ENCODE measurements around the gene AMIGO1.

Gene AMIGO1, protein sequence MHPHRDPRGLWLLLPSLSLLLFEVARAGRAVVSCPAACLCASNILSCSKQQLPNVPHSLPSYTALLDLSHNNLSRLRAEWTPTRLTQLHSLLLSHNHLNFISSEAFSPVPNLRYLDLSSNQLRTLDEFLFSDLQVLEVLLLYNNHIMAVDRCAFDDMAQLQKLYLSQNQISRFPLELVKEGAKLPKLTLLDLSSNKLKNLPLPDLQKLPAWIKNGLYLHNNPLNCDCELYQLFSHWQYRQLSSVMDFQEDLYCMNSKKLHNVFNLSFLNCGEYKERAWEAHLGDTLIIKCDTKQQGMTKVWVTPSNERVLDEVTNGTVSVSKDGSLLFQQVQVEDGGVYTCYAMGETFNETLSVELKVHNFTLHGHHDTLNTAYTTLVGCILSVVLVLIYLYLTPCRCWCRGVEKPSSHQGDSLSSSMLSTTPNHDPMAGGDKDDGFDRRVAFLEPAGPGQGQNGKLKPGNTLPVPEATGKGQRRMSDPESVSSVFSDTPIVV
- 19.2 to 41.9 (median 33.2) reads per million in 4 experiments for total RNA-seq

DNA sequence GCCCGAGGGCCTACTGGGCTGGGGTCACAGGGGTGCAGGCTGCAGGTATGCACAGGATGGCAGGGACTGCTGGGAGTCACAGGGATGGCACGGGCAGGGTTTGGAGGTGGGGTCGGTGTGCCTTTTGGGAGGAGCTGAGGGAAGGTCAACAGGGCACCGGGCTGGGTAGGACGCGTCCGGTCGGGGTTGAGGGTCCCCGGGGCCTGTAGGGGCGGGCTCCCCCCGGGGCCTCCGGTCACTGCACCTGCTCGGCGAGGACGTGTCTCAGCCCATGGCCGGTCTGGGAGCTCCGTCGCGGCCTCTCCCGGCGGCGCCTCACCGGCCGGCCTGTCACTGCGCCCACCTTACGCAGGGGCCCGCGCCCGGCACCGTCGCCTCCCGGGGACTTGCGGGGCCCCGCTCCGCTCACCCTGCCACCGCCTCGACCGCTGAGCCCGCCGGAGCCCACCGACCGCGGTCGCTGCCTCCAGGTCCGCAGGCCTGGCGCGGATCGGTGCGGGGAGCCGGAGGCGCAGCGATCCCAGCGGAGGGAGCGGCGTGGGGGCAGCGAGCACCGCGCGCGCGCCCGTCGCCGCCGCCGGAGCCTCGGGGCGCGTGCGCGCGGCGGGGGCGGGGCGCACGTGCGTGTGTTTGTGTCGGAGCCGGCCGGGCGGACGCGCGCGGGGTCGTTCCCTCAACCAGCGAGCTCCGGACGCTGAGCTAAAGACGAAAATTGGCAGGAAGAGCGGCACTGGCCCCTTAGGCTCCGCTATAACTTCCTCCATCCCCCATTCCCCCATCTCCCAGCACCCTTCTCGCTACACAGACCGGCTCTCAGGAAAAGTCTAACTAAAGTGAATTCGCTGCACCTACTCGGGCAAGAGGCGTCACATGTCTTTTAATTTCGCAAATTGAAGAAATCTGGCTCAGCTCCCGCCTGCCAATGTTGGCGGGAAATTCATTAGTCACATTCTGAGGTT, at the start of gene AMIGO1:
Gene AMIGO1 (minus strand): TSS at position 552 of the 959 bp plus-strand sequence. CDS start 815 bp downstream, outside the sequence.
- peak; percentile 42 for DNase-seq

DNA sequence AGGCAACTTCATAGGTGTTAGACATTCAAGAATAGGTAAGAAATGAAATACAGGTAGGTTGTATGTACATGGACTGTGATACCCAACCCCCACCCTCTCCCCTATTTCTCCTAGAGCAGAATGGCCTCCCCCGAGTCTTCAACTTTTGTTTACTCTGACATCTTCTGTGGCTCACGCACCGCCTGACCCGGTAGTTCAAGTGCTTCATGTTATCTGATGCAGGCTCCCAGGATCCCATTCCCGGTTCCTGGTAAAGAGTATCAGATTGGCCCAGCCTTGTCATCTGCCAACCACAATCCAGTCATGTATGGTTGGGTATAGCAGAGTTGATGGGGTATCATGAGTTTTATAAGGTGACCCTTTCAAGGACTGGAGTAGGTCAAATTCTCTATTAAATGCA, 48.0 kb upstream of the AMIGO1 start:
- DNase-seq = no peak

DNA sequence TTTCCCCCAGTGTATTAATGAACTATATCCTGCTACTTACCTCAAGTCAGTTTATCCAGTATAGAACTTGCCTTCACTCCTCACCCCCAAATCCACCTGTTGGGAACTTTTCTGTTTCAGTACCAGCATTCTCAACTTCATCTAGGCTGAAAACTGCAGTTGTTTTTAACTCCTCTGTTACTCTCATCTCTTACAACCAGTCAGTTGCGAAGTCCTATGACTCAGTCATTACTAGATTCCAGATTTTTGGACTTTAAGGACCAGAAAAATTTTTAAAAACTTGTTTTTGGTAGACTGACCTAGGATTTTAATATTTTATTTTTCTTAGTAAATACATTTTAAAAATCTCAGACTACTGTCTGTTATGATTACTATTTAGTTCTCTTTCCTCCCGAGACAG, 47.0 kb upstream of the AMIGO1 start:
- DNase-seq = no peak

DNA sequence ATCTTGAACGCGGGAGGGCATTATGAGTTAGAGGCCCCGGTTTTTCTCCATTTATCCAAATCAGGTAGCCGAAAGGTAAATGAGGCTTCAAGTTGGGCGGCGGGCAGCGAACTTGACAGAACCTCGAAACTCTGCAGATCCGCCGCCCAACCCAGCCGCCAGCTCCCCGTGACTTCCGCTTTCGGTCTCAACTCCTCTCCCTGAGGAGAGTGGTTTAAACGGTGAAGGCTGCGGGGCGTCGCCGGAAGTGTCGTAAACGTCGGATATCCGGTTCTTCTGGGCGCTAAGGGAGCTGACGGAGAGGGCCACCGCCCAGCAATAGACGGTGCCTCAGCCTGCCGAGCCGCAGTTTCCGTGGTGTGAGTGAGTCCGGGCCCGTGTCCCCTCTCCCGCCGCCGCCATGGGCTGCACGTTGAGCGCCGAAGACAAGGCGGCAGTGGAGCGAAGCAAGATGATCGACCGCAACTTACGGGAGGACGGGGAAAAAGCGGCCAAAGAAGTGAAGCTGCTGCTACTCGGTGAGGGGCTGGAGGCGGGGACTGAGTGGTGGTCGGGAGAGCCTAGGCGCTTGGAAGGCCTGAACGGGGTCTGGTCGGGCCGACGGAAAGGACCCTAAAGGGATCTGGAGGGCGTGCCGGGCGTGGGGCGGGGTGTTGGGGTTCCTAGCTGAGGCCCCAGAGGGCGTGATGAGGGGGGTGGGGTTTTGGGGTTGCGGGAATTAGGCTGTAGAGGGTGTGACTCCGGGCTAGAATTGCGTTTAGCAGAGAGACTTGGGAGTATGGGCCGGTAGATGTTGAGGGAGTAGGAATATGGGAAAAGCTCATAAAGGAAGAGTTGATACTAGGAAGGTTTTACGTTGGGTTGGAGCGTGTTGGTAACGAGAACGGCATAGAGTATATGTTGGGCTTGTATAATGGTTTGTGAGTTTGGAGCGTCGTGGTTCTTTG, 39.1 kb upstream of the AMIGO1 start, which contains the start of gene GNAI3:
Gene GNAI3 (plus strand): TSS at position 295 of the 947 bp plus-strand sequence. CDS start 106 bp downstream, at position 401.
- DNase-seq = peak; percentile 91

DNA sequence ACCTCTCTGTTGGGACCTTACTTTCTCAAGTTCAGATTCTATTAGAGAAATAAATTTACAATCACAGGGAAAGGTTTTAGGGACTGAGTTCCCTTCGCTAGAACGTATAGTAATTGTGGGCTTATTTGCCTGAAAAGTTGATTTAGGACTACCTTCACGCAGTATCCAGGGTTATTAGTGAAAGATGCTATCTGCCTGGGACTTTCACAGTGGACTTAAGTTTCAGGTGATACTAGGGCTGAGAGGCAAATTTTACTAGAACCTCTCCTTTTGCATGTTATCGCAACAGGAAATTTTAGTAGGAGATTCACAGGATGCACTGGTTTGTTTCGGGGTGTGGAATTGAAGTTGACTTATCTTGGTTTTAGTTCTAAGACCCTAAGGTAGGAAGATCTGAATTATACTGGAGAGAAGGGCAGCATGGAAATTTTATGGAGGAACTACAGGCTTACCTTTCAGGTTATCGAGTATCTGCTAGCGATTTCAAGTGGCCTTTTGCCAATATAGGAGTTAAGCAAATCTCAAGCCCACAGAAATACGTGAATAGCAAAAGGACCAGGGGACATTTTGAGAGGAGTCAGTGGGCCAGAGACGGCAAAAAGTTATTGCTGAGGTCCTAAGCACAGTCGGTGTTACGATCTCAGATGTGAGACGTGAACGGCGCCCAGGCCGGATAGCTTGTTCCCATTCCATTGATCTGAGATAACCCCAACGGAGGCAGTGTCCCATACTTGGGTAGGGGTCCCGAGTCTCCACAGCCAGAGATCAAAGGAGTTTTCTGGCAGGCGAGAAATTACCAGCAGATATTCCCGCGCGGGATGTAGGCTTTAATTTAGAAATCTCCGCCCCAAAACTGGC, 38.2 kb upstream of the AMIGO1 start:
- DNase-seq = no peak

DNA sequence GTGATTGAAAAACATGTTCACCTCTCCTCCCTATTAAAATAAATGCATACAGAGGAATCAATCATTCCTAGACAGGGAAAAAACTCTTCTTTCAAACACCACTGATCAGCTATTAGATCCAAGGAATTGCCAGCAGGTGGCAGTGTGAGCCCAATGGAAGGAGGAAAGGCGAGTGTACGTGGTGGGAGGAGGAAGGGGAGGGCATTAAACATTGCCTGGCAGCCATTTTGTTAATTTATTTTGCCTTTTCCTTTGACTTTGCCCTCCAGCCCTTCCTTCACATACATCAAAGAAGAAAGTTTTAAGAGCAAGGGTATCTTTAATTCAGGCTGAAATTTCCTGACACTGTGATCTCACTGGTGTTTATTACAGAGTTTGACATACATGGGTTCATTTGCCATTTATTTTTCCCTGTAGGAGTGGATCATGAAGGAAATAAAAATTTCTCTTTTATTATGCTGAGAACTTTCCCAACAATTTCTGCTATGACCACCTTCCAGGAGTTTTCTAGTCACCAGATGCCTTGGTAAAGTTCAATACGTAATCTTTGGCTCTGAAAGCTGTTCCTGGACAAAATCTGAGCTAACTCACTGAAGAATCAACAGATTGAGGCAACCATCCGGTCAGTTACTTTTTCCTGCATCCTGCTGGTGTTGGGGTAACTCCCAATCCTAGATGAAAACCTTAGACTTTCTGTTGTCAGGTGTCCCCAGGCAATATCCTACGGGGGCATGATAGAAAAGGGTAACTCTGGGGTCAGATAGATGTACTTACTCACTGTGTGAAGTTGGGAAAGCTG, 37.0 kb upstream of the AMIGO1 start:
- peak; percentile 86 for DNase-seq

DNA sequence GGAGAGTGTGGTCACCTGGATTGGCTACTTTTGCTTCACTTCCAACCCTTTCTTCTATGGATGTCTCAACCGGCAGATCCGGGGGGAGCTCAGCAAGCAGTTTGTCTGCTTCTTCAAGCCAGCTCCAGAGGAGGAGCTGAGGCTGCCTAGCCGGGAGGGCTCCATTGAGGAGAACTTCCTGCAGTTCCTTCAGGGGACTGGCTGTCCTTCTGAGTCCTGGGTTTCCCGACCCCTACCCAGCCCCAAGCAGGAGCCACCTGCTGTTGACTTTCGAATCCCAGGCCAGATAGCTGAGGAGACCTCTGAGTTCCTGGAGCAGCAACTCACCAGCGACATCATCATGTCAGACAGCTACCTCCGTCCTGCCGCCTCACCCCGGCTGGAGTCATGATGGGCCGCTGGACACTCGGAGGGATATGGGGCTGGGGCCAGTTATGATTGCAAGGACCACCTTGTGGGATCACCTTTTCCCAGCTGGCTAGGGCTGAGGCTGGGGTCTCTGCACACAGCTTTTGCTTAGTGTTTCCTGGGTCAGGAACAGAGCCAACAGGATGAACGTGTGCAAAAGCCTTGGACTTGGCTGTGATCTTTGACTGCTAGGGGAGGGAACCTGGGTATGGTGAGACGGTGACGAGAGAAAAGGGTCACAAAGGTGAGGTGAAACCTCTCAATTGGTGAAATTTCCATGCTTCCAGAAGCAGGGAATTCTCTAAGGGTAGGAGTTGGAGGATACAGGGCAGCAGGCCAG, 34.6 kb upstream of the AMIGO1 start:
- no peak for DNase-seq

DNA sequence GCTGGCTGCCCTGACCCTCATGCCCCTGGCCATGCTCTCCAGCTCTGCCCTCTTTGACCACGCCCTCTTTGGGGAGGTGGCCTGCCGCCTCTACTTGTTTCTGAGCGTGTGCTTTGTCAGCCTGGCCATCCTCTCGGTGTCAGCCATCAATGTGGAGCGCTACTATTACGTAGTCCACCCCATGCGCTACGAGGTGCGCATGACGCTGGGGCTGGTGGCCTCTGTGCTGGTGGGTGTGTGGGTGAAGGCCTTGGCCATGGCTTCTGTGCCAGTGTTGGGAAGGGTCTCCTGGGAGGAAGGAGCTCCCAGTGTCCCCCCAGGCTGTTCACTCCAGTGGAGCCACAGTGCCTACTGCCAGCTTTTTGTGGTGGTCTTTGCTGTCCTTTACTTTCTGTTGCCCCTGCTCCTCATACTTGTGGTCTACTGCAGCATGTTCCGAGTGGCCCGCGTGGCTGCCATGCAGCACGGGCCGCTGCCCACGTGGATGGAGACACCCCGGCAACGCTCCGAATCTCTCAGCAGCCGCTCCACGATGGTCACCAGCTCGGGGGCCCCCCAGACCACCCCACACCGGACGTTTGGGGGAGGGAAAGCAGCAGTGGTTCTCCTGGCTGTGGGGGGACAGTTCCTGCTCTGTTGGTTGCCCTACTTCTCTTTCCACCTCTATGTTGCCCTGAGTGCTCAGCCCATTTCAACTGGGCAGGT, 33.9 kb upstream of the AMIGO1 start:
- no peak for DNase-seq

DNA sequence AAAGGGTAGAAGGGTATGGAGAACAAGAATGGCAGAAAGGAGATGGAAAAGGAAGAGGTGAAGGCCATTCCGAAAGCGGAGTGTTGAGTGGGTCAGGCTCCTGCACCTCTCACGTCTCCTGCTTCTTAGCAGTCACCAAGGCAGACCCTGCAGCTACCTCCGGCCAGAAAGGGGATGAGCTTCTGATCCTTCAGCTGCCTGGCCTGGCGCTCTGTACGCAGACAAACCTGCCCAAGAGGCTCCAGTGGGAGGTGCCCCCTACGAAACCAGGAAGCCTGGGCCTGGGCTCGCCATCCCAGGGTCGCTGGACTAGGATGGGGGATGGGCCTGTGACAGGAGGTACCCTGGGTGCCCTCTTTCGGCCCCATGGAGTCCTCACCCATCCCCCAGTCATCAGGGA, 33.1 kb upstream of the AMIGO1 start:
- no peak for DNase-seq

DNA sequence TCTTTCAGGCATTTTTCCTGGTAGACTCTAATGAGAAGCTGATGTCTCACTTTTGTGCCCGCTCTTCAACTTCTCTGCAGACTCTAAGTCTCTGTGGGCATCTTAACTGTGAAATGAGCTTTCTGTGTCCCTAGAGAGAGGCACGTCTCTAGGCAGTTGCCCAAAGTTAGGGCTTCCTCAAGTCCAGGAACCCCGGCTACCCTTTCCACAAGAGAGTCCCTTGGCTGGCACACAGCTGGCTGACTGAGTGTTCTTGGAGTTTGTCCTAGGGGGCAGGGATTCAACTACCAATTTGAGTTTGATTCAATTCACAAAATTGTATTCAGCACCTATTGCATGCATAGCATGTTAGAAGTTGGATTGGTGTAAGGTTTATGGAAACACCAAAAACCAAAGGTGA, 31.6 kb upstream of the AMIGO1 start:
- no peak for DNase-seq

DNA sequence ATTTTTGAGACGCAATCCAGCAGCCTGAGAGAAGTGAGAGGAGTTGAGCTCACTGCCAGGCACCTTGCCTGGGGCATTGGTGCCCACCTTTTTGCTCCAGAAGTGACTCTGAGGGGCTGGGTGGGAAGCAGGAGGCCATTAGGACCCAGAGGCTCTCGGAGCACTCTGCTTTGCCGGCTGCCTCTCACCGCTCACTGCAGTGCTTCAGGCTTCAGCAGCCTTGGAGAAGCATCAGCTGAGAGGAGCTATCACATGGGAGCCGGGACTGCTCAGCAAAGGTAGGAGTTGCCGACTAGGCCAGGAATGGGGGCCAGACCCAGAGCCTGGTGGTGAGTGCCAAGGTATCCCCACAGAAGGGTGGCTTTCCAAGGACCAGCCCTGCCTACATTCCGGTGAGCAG, 30.1 kb upstream of the AMIGO1 start, which contains the start of gene GPR61:
Gene GPR61 (plus strand): TSS at position 197 of the 400 bp plus-strand sequence. CDS start 3,151 bp downstream, outside the sequence.
- no peak for DNase-seq

DNA sequence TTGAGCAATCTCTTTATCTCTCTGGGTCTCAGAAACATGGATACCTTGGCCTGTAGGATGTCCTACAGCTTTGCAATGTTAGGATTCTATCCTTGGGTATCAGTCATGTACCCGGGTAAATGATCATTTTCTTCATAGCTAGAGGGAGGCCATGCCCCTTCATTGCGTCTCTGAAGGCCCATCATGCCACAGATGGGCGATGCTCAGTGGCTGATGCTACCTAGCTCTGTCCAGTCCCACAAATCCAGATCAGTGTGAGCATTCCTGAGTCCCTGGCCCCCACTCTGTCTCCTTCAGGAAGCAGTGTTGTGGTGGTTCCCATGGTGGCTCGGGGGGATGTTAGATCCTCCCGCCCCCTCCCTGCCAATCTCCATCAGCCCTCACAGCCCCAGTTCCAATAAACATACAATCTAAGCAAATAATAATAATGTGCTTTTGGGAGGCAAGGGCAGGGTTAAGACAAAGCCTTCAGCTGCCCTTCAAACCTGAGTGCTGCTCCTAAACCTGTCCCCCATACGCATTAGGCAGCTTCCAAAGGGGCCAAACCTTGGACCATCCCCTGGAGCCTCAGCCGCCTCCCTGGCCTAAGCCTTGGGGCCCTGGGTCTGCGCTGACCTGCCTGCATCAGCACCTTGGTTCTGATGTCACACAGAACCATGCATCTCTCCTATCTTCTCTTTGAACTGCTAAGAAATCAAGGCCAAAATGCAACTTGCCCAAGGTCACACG, 29.5 kb upstream of the AMIGO1 start:
- DNase-seq = no peak

DNA sequence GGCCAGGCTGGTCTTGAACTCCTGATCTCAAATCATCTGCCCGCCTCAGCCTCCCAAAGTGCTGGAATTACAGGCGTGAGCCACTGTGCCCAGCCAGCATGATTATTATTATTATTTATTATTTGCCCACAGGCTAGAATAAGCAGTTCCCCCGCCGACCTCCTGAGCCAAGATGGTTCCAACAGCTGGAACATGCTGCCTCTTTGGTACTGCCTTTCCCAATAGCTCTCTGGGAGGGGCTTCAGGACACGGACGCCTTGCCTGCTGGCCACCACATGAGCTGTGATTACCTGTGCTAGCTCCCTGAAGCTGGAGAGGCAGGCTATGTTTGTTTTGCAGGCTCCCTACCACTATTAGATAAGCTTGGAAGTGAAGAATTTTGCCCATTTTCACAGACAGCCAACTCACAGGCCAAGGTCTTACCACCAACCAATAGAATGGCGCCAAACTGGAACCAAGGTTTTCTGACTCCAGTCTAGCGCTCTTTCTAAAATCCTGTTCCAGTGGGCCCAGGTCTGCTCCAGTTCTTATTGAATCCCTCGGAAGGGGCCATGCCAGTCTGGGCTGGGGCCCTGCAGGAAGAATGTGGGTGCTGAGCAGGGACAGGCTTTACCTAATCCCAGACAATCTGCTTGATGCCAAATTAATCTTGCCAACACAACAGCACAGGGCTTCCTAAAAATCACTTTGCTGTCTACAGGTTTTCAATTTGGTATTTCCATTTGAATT, 28.1 kb upstream of the AMIGO1 start:
- no peak for DNase-seq

DNA sequence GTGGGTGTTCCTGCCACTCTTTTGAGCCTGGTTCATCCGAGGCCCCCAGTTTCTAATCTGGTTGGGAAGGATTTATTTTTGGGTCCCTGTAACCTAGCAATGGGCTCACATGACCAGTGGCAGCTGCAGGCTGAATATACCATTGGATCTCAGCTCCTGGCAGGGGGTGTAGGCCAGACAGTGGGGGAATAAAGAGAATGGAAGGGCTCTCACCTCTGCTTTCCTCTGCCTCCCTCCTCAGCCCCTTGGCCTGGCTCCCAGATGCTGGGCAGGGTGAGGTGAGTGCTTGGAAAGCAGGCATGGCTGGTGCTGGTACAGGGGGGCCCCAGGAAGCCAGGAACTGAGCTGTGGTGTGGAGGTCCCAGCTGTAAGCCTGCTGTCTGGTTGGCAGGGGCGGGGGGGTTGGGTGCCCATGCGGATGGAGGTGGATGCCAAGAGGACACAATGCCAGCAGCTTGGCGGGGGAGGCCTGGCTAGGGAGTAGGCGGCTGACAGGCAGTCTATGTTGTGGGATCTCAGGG, 26.5 kb upstream of the AMIGO1 start:
- no peak for DNase-seq

DNA sequence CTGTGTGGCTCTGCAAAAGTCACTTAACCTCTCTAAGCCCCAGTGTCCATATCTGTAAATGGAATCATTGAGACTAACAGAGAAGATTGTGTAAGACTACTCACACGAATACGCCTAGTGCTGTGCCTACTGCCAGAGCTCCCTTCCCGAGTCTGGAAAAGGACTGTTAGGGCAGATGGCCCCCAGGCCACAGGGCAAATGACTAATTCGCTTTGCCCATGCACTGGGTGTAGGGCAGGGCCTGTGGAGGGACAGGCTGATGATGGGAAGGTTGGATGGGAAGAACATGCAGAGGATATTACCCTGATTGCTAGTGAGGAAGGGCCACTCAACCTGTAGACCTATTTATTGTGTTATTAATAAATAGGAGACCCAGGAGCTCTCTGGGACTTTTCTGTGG, 26.0 kb upstream of the AMIGO1 start:
- no peak for DNase-seq

DNA sequence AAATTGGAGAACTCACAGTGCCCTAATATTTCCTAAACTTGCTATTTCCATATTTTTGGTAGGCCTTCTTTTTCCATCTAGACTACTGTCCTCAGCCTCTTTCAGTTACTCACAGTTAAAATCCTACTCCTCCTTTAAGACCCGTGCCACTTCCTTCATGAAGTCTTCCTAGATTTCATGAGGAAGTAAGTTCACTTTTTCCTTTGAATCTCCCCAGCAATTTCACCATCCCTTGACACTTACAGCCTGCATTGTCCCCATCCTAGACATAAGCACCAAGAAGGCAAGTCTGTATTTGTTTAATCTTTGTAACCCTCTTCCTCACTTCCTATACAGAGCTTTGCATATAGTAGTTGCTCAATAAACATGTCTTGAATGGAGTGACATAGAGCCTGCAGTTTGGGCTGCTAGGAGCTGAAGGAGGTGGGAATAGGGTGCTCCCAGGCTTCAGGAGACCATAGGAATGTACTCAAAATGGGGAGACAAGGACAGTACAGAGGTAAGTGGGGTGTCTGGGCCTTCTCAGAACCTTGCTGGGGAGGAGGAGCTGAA, 24.9 kb upstream of the AMIGO1 start:
- DNase-seq = no peak
